NCI-H1436 (cell line): ENCODE measurements around the gene PLA2G3.
"Not testable (repeated sequence)": the region's sequence is repeated elsewhere in the genome, so short reads cannot be mapped to it uniquely, and the experiment has no call there.

Source experiments
- DNase-seq: peaks from one replicate; lab custom pipeline; 2025; lab: John Stamatoyannopoulos, UW

The PLA2G3 gene

GRCh38 chr22:31139866-31140716, at the start of gene PLA2G3:
Gene PLA2G3 (minus strand): TSS chr22:31140508. CDS start chr22:31140354, 154 bp downstream.
- DNase-seq: peak; percentile 95

GRCh38 chr22:31187627-31188026, 47.3 kb upstream of the PLA2G3 start:
- no peak for DNase-seq

- DNase-seq: no peak
Measured at GRCh38 chr22:31185056-31185455, 44.7 kb upstream of the PLA2G3 start.

- DNase-seq: no peak
Measured at GRCh38 chr22:31184015-31184414, 43.7 kb upstream of the PLA2G3 start.

- DNase-seq: no peak
Measured at GRCh38 chr22:31179345-31179744, 39.0 kb upstream of the PLA2G3 start.

GRCh38 chr22:31178859-31179258, 38.6 kb upstream of the PLA2G3 start:
- DNase-seq: no peak

GRCh38 chr22:31177420-31178162, 37.3 kb upstream of the PLA2G3 start:
- DNase-seq: no peak

- no peak for DNase-seq
Measured at GRCh38 chr22:31176923-31177322, 36.6 kb upstream of the PLA2G3 start.

GRCh38 chr22:31173386-31174145, 33.3 kb upstream of the PLA2G3 start:
- no peak for DNase-seq

GRCh38 chr22:31171734-31172133, 31.4 kb upstream of the PLA2G3 start:
- DNase-seq: not testable (repeated sequence)

GRCh38 chr22:31170971-31171370, 30.7 kb upstream of the PLA2G3 start:
- no peak for DNase-seq

- no peak for DNase-seq
Measured at GRCh38 chr22:31162015-31162765, 21.9 kb upstream of the PLA2G3 start.

GRCh38 chr22:31161386-31161785, 21.1 kb upstream of the PLA2G3 start:
- DNase-seq: no peak

- DNase-seq: no peak
Measured at GRCh38 chr22:31160328-31160978, 20.1 kb upstream of the PLA2G3 start.

GRCh38 chr22:31155422-31155821, 15.1 kb upstream of the PLA2G3 start:
- DNase-seq: no peak

- DNase-seq: no peak
Measured at GRCh38 chr22:31154975-31155374, 14.7 kb upstream of the PLA2G3 start.

- DNase-seq: no peak
Measured at GRCh38 chr22:31153357-31153756, 13.0 kb upstream of the PLA2G3 start.

GRCh38 chr22:31151872-31152271, 11.6 kb upstream of the PLA2G3 start:
- DNase-seq: no peak

GRCh38 chr22:31150615-31151014, 10.3 kb upstream of the PLA2G3 start:
- DNase-seq: no peak

GRCh38 chr22:31148953-31149627, 8.8 kb upstream of the PLA2G3 start:
- DNase-seq: peak; percentile 55

- no peak for DNase-seq
Measured at GRCh38 chr22:31148488-31148887, 8.2 kb upstream of the PLA2G3 start.
